Trophoblast cell (in vitro differentiated cells and primary cell): ENCODE data around the gene MYB.

Source experiments
- DNase-seq, 2 donors: peaks; one replicate each; pipeline ENCODE4 v3.0.0-alpha.2; 2016
- H2AFZ ChIP-seq: 2 replicates; pipeline ENCODE4 v1.6.1; 2013; ENCODE audit warnings: low read length, moderate library complexity, mild to moderate bottlenecking; ENCODE audit not compliant: insufficient read depth, poor library complexity
- H2AK5ac ChIP-seq: 2 replicates; pipeline ENCODE4 v1.6.1; 2013; ENCODE audit warnings: mild to moderate bottlenecking, low read length
- H2BK120ac ChIP-seq: 2 replicates; pipeline ENCODE4 v1.6.1; 2013; ENCODE audit warnings: low read length, mild to moderate bottlenecking, moderate library complexity; ENCODE audit not compliant: insufficient read depth, poor library complexity
- H2BK12ac ChIP-seq: 2 replicates; pipeline ENCODE4 v1.6.1; 2013; ENCODE audit warnings: mild to moderate bottlenecking, low read length, moderate library complexity
- H2BK5ac ChIP-seq: 2 replicates; pipeline ENCODE4 v1.6.1; 2013; ENCODE audit warnings: low read length, low read depth, moderate library complexity, mild to moderate bottlenecking; ENCODE audit not compliant: poor library complexity
- H3K14ac ChIP-seq: 2 replicates; pipeline ENCODE4 v1.6.1; 2013; ENCODE audit warnings: mild to moderate bottlenecking, low read length
- H3K18ac ChIP-seq: 2 replicates; pipeline ENCODE4 v1.6.1; 2013; ENCODE audit warnings: mild to moderate bottlenecking, low read length
- H3K23ac ChIP-seq: 2 replicates; pipeline ENCODE4 v1.6.1; 2013; ENCODE audit warnings: low read length
- H3K27ac ChIP-seq: 2 replicates; pipeline ENCODE4 v1.5.1; 2013; ENCODE audit warnings: low read depth, mild to moderate bottlenecking, inconsistent platforms, low read length, moderate library complexity
- H3K27me3 ChIP-seq: 2 replicates; pipeline ENCODE4 v1.6.1; 2013; ENCODE audit warnings: inconsistent platforms, mild to moderate bottlenecking, low read length, moderate library complexity; ENCODE audit not compliant: insufficient read depth
- H3K36me3 ChIP-seq, 2 experiments: 1 replicate in 1 of 2; 2 replicates in 1 of 2; pipeline ENCODE4 v1.6.1; 2013; ENCODE audit warnings: low read length in 2 of 2, mild to moderate bottlenecking in 2 of 2, moderate library complexity in 1 of 2; ENCODE audit not compliant: insufficient read depth in 2 of 2, control insufficient read depth in 1 of 2
- H3K4ac ChIP-seq: 2 replicates; pipeline ENCODE4 v1.6.1; 2013; ENCODE audit warnings: low read depth, mild to moderate bottlenecking, low read length, moderate library complexity
- H3K4me1 ChIP-seq, 2 experiments: 1 replicate in 1 of 2; 2 replicates in 1 of 2; pipeline ENCODE4 v1.6.1; 2013; ENCODE audit warnings: low read length in 2 of 2, mild to moderate bottlenecking in 2 of 2, moderate library complexity in 1 of 2; ENCODE audit not compliant: insufficient read depth in 2 of 2, control insufficient read depth in 1 of 2
- H3K4me2 ChIP-seq: 2 replicates; pipeline ENCODE4 v1.6.1; 2013; ENCODE audit warnings: inconsistent platforms, mild to moderate bottlenecking, low read length, moderate library complexity
- H3K4me3 ChIP-seq: 2 replicates; pipeline ENCODE4 v1.5.1; 2013; ENCODE audit warnings: mild to moderate bottlenecking, low read depth, low read length, inconsistent platforms
- H3K79me1 ChIP-seq: one replicate; pipeline ENCODE4 v1.6.1; 2013; ENCODE audit warnings: low read length
- H3K79me2 ChIP-seq: 2 replicates; pipeline ENCODE4 v1.6.1; 2013; ENCODE audit warnings: low read length, mild to moderate bottlenecking; ENCODE audit not compliant: control insufficient read depth, insufficient read depth, poor library complexity
- H3K9ac ChIP-seq: 2 replicates; pipeline ENCODE4 v1.6.1; 2013; ENCODE audit warnings: mild to moderate bottlenecking, low read length
- H3K9me3 ChIP-seq: 2 replicates; pipeline ENCODE4 v1.6.1; 2013; ENCODE audit warnings: low read depth, mild to moderate bottlenecking, control low read depth, inconsistent platforms, low read length; ENCODE audit not compliant: insufficient read depth
- H4K12ac ChIP-seq: 2 replicates; pipeline ENCODE4 v1.6.1; 2013; ENCODE audit warnings: low read depth, mild to moderate bottlenecking, low read length, moderate library complexity
- H4K8ac ChIP-seq: 2 replicates; pipeline ENCODE4 v1.6.1; 2013; ENCODE audit warnings: low read depth, mild to moderate bottlenecking, low read length, moderate library complexity
- H4K91ac ChIP-seq: one replicate; pipeline ENCODE4 v1.6.1; 2013; ENCODE audit warnings: low read depth, mild to moderate bottlenecking, low read length, moderate library complexity
- WGBS: extraction: QIAGEN DNeasy Blood & Tissue Kit; methylation state at CpG from one replicate; pipeline ENCODE4 v1.1.7; 2013; ENCODE audit warnings: missing lambda C conversion rate; ENCODE audit not compliant: insufficient read length, insufficient coverage; ENCODE audit errors: extremely low coverage; 5-methylcytosine and 5-hydroxymethylcytosine counted together

MYB gene

GRCh38 chr6:135202836-135203235 is 21.7 kb downstream of the MYB start:
- Histone ChIP-seq H3K9me3 (no peaks in the 10 kb centered on the region), H3K79me2 (no peaks in the 10 kb centered on the region), H4K12ac (no peak overlapping the region), H2BK5ac (no peak overlapping the region), H3K9ac (no peak overlapping the region), H2BK12ac (no peak overlapping the region), H3K36me3 (no peaks in the 10 kb centered on the region), H3K4me1 (no peaks in the 10 kb centered on the region), H3K18ac (no peak overlapping the region), H3K4me2 (no peak overlapping the region), H3K23ac (no peak overlapping the region), H4K8ac (no peak overlapping the region), H2AFZ (no peak overlapping the region), H2AK5ac (no peak overlapping the region), H3K14ac (no peak overlapping the region), H4K91ac (no peak overlapping the region), H2BK120ac (no peak overlapping the region), H3K4me3 (no peak overlapping the region), H3K27ac (no peak overlapping the region), H3K27me3 (no peaks in the 10 kb centered on the region), H3K79me1 (no peaks in the 10 kb centered on the region), H3K4ac (no peak overlapping the region)
- WGBS = no CpG with 5 or more reads among the region's 1 CpG
- no peak for DNase-seq

DNA sequence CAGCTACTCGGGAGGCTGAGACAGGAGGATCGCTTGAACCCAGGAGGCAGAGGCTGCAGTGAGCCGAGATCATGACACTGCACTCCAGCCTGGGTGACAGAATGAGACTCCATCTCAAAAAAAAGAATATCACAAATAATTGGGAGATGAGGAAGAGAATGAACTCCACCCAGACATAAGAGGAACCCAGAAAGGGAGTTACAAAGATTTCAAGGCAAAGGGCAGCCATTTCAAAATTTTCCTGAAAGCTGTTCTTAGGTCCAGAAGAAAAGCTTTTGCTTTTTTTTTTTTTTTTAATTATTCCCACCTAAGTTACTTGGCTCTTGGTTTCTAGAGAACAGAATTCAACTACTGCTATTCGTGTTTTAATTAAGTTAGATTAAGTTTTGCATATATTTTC is 23.8 kb downstream of the MYB start:
- no peak overlapping the region for H3K14ac ChIP-seq
- no peak for DNase-seq
- WGBS = no CpG with 5 or more reads among the region's 4 CpGs
- no peak overlapping the region for H4K12ac ChIP-seq
- H3K36me3 ChIP-seq = no peaks in the 10 kb centered on the region
- H3K23ac ChIP-seq = no peak overlapping the region
- no peak overlapping the region for H3K4me3 ChIP-seq
- H2AK5ac ChIP-seq = no peak overlapping the region
- H3K9me3 ChIP-seq = peaks cover 2% of the 10 kb centered on the region
- no peaks in the 10 kb centered on the region for H3K79me2 ChIP-seq
- H3K4me1 ChIP-seq = no peaks in the 10 kb centered on the region
- H4K8ac ChIP-seq = no peak overlapping the region
- H3K4me2 ChIP-seq = no peak overlapping the region
- H4K91ac ChIP-seq = no peak overlapping the region
- H2BK120ac ChIP-seq = no peak overlapping the region
- H3K9ac ChIP-seq = no peak overlapping the region
- no peak overlapping the region for H2AFZ ChIP-seq
- H3K4ac ChIP-seq = no peak overlapping the region
- no peaks in the 10 kb centered on the region for H3K27me3 ChIP-seq
- H2BK5ac ChIP-seq = no peak overlapping the region
- H3K27ac ChIP-seq = no peak overlapping the region
- no peak overlapping the region for H3K18ac ChIP-seq
- no peaks in the 10 kb centered on the region for H3K79me1 ChIP-seq
- H2BK12ac ChIP-seq = no peak overlapping the region

DNA sequence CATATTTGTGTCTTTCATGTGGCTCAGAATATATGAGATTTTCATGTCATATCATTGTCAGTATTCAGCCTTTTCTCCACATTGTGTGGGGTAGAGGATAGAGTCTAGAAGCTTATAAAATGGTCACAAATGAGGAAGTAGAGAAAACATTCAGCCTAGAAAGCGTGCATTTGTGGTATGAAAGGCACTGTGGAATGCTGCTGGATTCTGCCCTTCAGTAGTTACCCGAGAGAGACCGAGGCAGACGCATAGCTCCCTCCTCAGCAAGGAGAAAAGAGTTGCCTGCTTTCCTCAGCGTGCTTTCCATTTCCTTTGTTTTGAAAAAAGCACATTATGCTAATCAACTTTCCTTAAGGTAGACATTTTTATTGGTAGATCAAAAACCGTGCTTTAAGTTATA is 28.7 kb downstream of the MYB start:
- Histone ChIP-seq H3K14ac (no peak overlapping the region), H3K23ac (no peak overlapping the region), H2BK5ac (no peak overlapping the region), H2AFZ (no peak overlapping the region), H4K8ac (no peak overlapping the region), H3K79me2 (no peaks in the 10 kb centered on the region), H3K79me1 (no peaks in the 10 kb centered on the region), H3K18ac (no peak overlapping the region), H4K91ac (no peak overlapping the region), H3K4me1 (no peaks in the 10 kb centered on the region), H3K4me2 (no peak overlapping the region), H3K27me3 (no peaks in the 10 kb centered on the region), H3K27ac (no peak overlapping the region), H2BK12ac (no peak overlapping the region), H4K12ac (no peak overlapping the region), H3K4me3 (no peak overlapping the region), H3K9me3 (peaks cover 2% of the 10 kb centered on the region), H3K9ac (no peak overlapping the region), H3K4ac (no peak overlapping the region), H2AK5ac (no peak overlapping the region), H2BK120ac (no peak overlapping the region), H3K36me3 (no peaks in the 10 kb centered on the region)
- WGBS = no CpG with 5 or more reads among the region's 6 CpGs
- DNase-seq = peak; percentile 12 to 71

GRCh38 chr6:135210632-135211305 is 29.7 kb downstream of the MYB start:
- no peaks in the 10 kb centered on the region for H3K79me2 ChIP-seq
- H2AK5ac ChIP-seq = no peak overlapping the region
- no CpG with 5 or more reads among the region's 12 CpGs for WGBS
- no peaks in the 10 kb centered on the region for H3K4me1 ChIP-seq
- H2BK5ac ChIP-seq = no peak overlapping the region
- H3K9ac ChIP-seq = no peak overlapping the region
- no peak overlapping the region for H3K14ac ChIP-seq
- DNase-seq = no peak
- no peak overlapping the region for H4K12ac ChIP-seq
- peaks cover 2% of the 10 kb centered on the region for H3K9me3 ChIP-seq
- H3K4me3 ChIP-seq = no peak overlapping the region
- H4K8ac ChIP-seq = no peak overlapping the region
- H2BK120ac ChIP-seq = no peak overlapping the region
- H3K27ac ChIP-seq = no peak overlapping the region
- no peaks in the 10 kb centered on the region for H3K79me1 ChIP-seq
- H3K27me3 ChIP-seq = no peaks in the 10 kb centered on the region
- no peak overlapping the region for H3K23ac ChIP-seq
- no peak overlapping the region for H4K91ac ChIP-seq
- H2BK12ac ChIP-seq = no peak overlapping the region
- no peak overlapping the region for H3K4ac ChIP-seq
- no peak overlapping the region for H2AFZ ChIP-seq
- H3K18ac ChIP-seq = no peak overlapping the region
- H3K36me3 ChIP-seq = no peaks in the 10 kb centered on the region
- no peak overlapping the region for H3K4me2 ChIP-seq
